ENCODE measurements around the gene CDK8.

- no peak for TF ChIP-seq CTCF (IDR thresholded peaks at IDR 0.05; ENCODE audit: low read depth, low read length, poor library complexity, severe bottlenecking)
- TF ChIP-seq EZH2phosphoT487 (IDR thresholded peaks at IDR 0.05; ENCODE audit: borderline replicate concordance, low read length): no peak
Observed at GRCh38 chr13:26379831-26380230, 125.9 kb downstream of the CDK8 start.
